DOHH2 (cell line): ENCODE data around the gene RAB8B.

ENCODE experiments used
- H3F3A ChIP-seq: fragments of 200-600 bp; sonication (generic), shearing (Covaris generic); 2 replicates; pipeline ENCODE4 v1.6.0; 2016; ENCODE audit warnings: antibody characterized with exemption, mild to moderate bottlenecking; ENCODE audit not compliant: control insufficient read depth, insufficient read depth
- H3K27ac ChIP-seq: fragments of 200-600 bp; sonication (generic); 2 replicates; pipeline ENCODE4 v1.5.1; 2014; ENCODE audit warnings: low read depth, mild to moderate bottlenecking, low read length, moderate library complexity
- H3K27me3 ChIP-seq: fragments of 200-600 bp; sonication (generic); 2 replicates; pipeline ENCODE4 v1.6.1; 2014; ENCODE audit warnings: mild to moderate bottlenecking, low read length, mixed read lengths; ENCODE audit not compliant: control insufficient read depth
- H3K36me3 ChIP-seq: fragments of 200-600 bp; sonication (generic); 2 replicates; pipeline ENCODE4 v1.6.1; 2014; ENCODE audit warnings: mild to moderate bottlenecking, low read length, moderate library complexity, mixed read lengths; ENCODE audit not compliant: control insufficient read depth
- H3K4me1 ChIP-seq: fragments of 200-600 bp; sonication (generic); 2 replicates; pipeline ENCODE4 v1.6.1; 2014; ENCODE audit warnings: mild to moderate bottlenecking, low read length, mixed read lengths; ENCODE audit not compliant: control insufficient read depth
- H3K4me2 ChIP-seq: fragments of 200-600 bp; sonication (generic); 2 replicates; pipeline ENCODE4 v1.6.0; 2014; ENCODE audit warnings: mild to moderate bottlenecking, low read length, moderate library complexity
- H3K4me3 ChIP-seq: fragments of 200-600 bp; sonication (generic); 2 replicates; pipeline ENCODE4 v1.5.1; 2014; ENCODE audit warnings: mild to moderate bottlenecking, low read length, mixed read lengths
- H3K79me2 ChIP-seq: fragments of 200-600 bp; sonication (generic); 2 replicates; pipeline ENCODE4 v1.6.1; 2014; ENCODE audit warnings: mild to moderate bottlenecking, low read length, mixed read lengths; ENCODE audit not compliant: control insufficient read depth
- H3K9me2 ChIP-seq: fragments of 200-600 bp; sonication (generic); replicated peaks from 2 replicates; pipeline ENCODE4 v1.6.1; 2014; ENCODE audit warnings: mild to moderate bottlenecking, low read length, mixed read lengths; ENCODE audit not compliant: control insufficient read depth
- H3K9me3 ChIP-seq: fragments of 200-600 bp; sonication (generic); 2 replicates; pipeline ENCODE4 v1.6.1; 2014; ENCODE audit warnings: antibody characterized with exemption, low read length, mixed read lengths; ENCODE audit not compliant: control insufficient read depth, insufficient read depth
- H4K20me1 ChIP-seq: fragments of 200-600 bp; sonication (generic); 2 replicates; pipeline ENCODE4 v1.6.0; 2014; ENCODE audit warnings: low read depth, mild to moderate bottlenecking, antibody characterized with exemption, low read length, moderate library complexity; ENCODE audit not compliant: control insufficient read depth, insufficient read depth
- CTCF ChIP-seq: fragments of 200-600 bp; sonication (generic); IDR thresholded peaks from one replicate; pipeline ENCODE4 v1.5.1; 2014; ENCODE audit warnings: antibody characterized with exemption, mild to moderate bottlenecking, low read depth, low read length; ENCODE audit not compliant: poor library complexity, severe bottlenecking
- EZH2phosphoT487 ChIP-seq: fragments of 200-600 bp; sonication (generic); IDR thresholded peaks from 2 replicates; pipeline ENCODE4 v1.6.1; 2017; ENCODE audit warnings: borderline replicate concordance, mild to moderate bottlenecking, antibody characterized with exemption, low read length, moderate library complexity, mixed read lengths

The RAB8B gene

GRCh38 chr15:63244976-63245645 lies 55.7 kb downstream of the RAB8B start:
- TF ChIP-seq EZH2phosphoT487, result no peak
- H3K4me3 ChIP-seq, result no peak overlapping the region
- no peaks in the 10 kb centered on the region for H4K20me1 ChIP-seq
- peaks cover 23% of the 10 kb centered on the region for H3K36me3 ChIP-seq
- no peaks in the 10 kb centered on the region for H3K9me2 ChIP-seq
- H3K27ac ChIP-seq, result no peak overlapping the region
- peaks cover 17% of the 10 kb centered on the region for H3K4me1 ChIP-seq
- H3F3A ChIP-seq, result no peaks in the 10 kb centered on the region
- H3K4me2 ChIP-seq, result no peak overlapping the region
- H3K79me2 ChIP-seq, result no peaks in the 10 kb centered on the region
- no peaks in the 10 kb centered on the region for H3K9me3 ChIP-seq
- no peaks in the 10 kb centered on the region for H3K27me3 ChIP-seq

DNA sequence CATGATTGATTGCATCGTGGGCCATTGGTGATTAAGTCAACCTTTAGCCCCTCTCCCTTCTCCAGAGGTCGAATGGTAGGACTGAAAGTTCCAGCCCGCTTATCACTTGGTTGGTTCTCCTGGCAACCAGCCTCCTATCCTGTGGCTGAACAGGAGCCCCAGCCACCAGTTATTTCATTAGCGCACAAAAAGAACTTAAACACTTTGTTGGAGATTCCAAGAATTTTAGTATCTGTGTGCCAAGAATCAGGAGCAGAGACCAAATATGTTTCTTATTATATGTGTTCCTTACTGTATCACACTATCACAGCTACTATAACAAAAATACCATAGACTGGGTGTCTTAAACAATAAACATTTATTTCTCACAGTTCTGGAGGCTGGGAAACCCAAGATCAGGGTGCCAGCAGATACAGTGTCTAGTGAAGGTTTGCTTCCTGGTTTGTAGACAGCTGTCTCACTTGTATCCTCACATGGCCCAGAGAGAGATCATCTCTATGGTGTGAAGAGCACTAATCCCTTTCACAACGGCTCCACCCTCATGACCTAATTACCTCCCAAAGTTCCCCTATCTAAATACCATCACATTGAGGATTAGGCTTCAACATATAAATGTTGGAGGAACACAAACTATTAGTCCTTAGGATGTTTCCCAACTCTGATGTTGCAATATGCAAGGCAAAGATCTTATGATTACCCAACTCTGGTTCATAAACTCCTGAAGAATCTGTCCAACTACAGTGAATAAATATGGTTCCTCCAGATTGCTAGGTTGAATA lies 57.5 kb downstream of the RAB8B start:
- Histone ChIP-seq H3K9me2 (no peaks in the 10 kb centered on the region), H3K79me2 (no peaks in the 10 kb centered on the region), H3K36me3 (peaks cover 25% of the 10 kb centered on the region), H4K20me1 (no peaks in the 10 kb centered on the region), H3K27ac (no peak overlapping the region), H3K4me3 (no peak overlapping the region), H3K4me1 (peaks cover 17% of the 10 kb centered on the region), H3K27me3 (no peaks in the 10 kb centered on the region), H3F3A (no peaks in the 10 kb centered on the region), H3K4me2 (no peak overlapping the region), H3K9me3 (no peaks in the 10 kb centered on the region)
- TF ChIP-seq EZH2phosphoT487, result no peak
- TF ChIP-seq CTCF, result no peak

DNA sequence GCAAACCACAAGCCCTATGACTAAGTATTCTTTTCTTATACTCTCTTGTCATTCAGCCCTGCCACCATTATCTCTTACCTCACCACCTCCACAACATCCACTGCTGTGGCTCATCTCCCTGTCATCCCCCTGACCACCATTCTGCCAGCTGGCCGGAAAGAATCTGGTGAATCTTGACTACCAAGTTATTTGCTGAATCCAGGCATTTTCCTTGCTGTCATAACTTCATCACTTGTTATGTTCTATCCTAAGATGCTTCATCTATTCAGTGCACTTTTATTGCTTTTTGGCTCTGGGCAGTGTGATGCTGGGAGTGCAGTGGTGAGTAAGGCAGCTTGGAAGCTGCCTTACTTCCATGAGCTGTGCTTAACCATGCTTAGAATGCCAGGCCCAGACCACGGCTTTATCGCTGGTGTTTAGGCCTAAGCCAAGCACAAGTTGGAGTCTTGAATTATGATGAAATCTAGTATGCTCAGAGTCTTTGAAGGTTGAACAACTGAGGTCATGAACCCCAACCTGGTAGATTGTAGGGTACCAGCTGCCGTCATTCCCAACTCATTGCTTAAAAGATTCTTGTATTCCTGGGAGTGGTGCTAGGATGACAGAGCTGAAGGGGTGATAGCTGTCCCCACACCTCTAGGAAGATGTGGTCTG lies 61.0 kb downstream of the RAB8B start:
- Histone ChIP-seq H3K9me2 (no peaks in the 10 kb centered on the region), H3K4me2 (no peak overlapping the region), H3K79me2 (no peaks in the 10 kb centered on the region), H3K36me3 (peaks cover 22% of the 10 kb centered on the region), H3K27me3 (no peaks in the 10 kb centered on the region), H3K9me3 (no peaks in the 10 kb centered on the region), H3K27ac (no peak overlapping the region), H3K4me3 (no peak overlapping the region), H4K20me1 (no peaks in the 10 kb centered on the region), H3K4me1 (no peaks in the 10 kb centered on the region), H3F3A (no peaks in the 10 kb centered on the region; the same call in 1 of the 2 replicates)
- TF ChIP-seq EZH2phosphoT487 (no peak), CTCF (no peak)
